ENCODE data around the gene DCAF10.
"Not testable (repeated sequence)": the region's sequence is repeated elsewhere in the genome, so short reads cannot be mapped to it uniquely, and the experiment has no call there.

DCAF10 gene

DNA sequence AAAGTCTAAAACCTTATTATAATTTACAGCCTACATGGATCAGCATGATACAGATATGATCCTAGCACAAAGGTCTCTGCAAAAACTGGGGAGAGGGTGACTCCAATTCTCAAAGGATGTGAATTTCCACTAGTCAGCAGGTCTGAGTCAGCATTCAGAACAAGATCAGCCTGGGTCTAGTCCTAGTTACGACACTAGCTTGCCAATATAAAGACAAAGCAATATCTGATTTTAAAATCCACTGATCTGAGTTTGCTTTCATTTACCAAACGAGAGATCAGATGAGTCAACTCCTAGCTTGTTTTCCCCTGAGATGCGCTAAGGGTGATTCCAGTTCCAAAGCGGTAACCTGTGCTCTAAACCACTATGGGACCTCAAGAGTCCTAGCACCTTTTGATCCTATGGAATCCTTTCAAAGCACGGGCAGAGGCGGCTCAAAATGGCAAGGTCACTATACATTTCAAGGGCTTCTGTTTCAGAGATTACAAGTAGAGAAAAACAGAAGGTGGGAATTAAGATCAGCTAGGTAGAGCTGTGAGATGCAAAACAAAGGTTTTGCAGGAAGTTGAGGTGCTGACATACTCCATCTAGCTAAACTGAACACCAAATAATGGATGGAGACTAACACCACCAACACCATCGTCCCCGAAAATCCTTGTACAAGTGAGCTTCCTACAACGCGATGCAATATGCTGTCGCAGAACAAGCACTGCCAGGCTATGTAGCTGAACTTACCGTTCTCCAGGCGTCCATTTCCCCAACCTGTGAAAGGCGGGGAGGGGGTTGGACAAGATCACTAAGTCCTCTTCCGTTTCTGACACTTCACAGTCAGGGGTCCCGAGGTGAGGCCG is 102.4 kb downstream of the DCAF10 start:
- H3K27ac ChIP-seq (ENCODE audit: low read depth, low read length), result peak overlapping the region; percentile 65
- peaks cover 10% of the 10 kb centered on the region for H3K36me3 ChIP-seq (ENCODE audit: control insufficient read depth, insufficient read depth, low read length)
- H3K9ac ChIP-seq (ENCODE audit: low read depth, low read length), result peak overlapping the region; percentile 33; the same call in 1 of the 2 replicates
- peaks cover 6% of the 10 kb centered on the region; the same call in 1 of the 2 replicates for H3K4me1 ChIP-seq (ENCODE audit: control insufficient read depth, insufficient read depth, low read length)
- H3K27me3 ChIP-seq (ENCODE audit: control insufficient read depth, insufficient read depth, low read length), result no peaks in the 10 kb centered on the region
- H3K9me3 ChIP-seq (ENCODE audit: control insufficient read depth, insufficient read depth, low read length), result no peaks in the 10 kb centered on the region
- peak overlapping the region; percentile 80 for H3K4me3 ChIP-seq (ENCODE audit: low read depth, low read length)

DNA sequence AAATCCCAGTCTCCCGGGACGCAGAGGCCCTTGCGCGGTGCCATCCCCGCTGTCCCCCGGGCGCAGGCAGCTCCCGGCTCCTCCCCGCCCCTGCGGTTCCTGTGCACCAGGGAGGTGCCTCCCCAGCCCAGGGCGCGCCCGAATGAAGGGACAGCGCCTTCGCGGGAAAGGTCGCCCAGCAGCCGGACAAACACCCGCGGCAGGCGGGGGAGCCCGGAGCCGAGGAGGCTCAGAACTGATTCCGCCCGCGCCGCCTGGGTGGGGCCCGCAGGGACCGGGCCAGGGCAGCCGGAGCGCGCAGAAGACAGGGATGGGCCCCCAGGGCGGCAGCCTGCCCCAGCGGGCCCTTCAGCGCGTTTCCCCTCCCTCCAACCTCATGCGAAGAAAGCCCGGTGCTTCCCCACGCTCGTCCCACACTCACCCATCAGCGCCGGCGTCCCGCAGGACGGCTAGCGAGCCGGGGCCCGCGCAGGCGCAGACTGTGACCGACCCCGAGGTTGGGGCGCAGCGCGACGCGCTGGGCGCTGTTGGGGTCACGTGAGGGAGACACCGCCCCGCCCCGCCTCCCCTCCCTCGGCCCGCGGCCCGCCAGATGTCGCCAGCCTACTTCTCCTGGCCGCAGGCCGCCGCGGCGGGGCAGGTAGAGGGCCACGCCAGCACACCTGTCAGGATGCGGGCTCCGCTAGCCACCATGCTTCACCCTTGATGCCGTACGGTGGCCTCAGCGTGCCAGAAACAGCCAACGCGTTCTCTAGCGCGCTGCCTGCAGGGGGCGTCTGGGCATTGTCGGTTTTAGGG is 103.2 kb downstream of the DCAF10 start, which contains the start of gene SLC25A51:
Gene SLC25A51, minus strand, starts transcription at position 481 of the 798 bp plus-strand sequence. CDS start 15,577 bp downstream, outside the sequence.
- Histone ChIP-seq H3K27ac (ENCODE audit: low read depth, low read length) (peak within 1 kb of the TSS; percentile 65), H3K9ac (ENCODE audit: low read depth, low read length) (peak within 1 kb of the TSS; percentile 59), H3K27me3 (ENCODE audit: control insufficient read depth, insufficient read depth, low read length) (no peaks in the 10 kb centered on the region), H3K36me3 (ENCODE audit: control insufficient read depth, insufficient read depth, low read length) (peaks cover 7% of the 10 kb centered on the region), H3K9me3 (ENCODE audit: control insufficient read depth, insufficient read depth, low read length) (no peaks in the 10 kb centered on the region), H3K4me1 (ENCODE audit: control insufficient read depth, insufficient read depth, low read length) (peaks cover 6% of the 10 kb centered on the region; the same call in 1 of the 2 replicates), H3K4me3 (ENCODE audit: low read depth, low read length) (peak within 1 kb of the TSS; percentile 80)

DNA sequence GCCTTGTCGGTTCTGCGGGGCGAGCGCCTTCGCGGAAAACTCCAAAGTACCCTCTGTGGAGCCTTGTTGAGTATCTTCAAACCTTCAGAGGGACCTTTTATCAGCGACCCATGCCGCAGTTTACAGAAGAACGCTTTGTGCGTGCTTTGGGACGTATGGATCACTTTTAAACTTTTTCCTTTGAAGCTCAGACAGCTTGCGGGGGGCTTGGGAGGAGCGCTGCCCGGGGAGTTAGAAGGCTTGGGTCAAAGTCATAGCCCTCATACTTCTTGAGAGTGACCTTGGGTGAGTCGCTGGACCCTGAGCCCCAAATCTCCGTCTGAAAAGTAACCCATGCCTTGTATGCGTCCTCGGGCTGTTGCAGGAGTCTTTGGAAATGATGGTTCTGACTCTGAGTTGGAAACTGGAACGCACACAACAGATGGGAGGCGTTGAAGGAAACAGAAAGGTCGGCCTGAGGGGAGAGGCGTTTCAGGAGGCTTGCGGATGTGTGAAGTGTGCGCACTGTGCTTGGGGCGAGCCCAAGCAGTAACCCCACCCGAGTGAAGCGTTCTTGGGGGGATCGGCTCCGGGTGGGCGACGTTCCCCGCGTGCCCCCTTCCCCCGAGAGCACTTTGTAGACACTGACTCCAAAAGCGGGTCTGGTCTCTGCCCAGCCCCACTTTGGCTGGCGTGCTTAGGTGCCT is 104.0 kb downstream of the DCAF10 start:
- no peaks in the 10 kb centered on the region for H3K27me3 ChIP-seq (ENCODE audit: control insufficient read depth, insufficient read depth, low read length)
- no peaks in the 10 kb centered on the region for H3K36me3 ChIP-seq (ENCODE audit: control insufficient read depth, insufficient read depth, low read length)
- peak overlapping the region; percentile 80 for H3K4me3 ChIP-seq (ENCODE audit: low read depth, low read length)
- peak overlapping the region; percentile 59 for H3K9ac ChIP-seq (ENCODE audit: low read depth, low read length)
- H3K9me3 ChIP-seq (ENCODE audit: control insufficient read depth, insufficient read depth, low read length), result no peaks in the 10 kb centered on the region
- H3K27ac ChIP-seq (ENCODE audit: low read depth, low read length), result peak overlapping the region; percentile 65
- H3K4me1 ChIP-seq (ENCODE audit: control insufficient read depth, insufficient read depth, low read length), result peaks cover 6% of the 10 kb centered on the region; the same call in 1 of the 2 replicates

DNA sequence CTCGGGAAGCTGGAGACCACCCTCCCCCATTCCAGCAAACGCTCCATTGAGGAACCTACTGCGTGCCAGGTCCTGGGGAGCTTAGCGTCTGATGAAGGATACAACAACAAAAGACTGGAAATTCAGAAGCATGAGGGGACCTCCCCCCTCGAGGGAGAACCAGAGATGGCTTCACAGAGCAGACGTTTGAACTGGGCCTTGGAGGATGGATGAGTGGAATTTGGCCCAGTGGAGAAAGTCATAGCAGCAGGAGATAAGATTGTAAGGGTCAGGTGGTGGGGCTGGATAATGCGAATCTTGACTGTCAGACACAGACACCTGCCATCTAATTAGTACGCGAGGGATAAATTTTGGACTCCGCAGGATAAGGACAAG is 104.5 kb downstream of the DCAF10 start:
- Histone ChIP-seq H3K9me3 (ENCODE audit: control insufficient read depth, insufficient read depth, low read length) (no peaks in the 10 kb centered on the region), H3K4me1 (ENCODE audit: control insufficient read depth, insufficient read depth, low read length) (peaks cover 6% of the 10 kb centered on the region; the same call in 1 of the 2 replicates), H3K4me3 (ENCODE audit: low read depth, low read length) (peak overlapping the region; percentile 80), H3K36me3 (ENCODE audit: control insufficient read depth, insufficient read depth, low read length) (no peaks in the 10 kb centered on the region), H3K27ac (ENCODE audit: low read depth, low read length) (no peak overlapping the region), H3K9ac (ENCODE audit: low read depth, low read length) (no peak overlapping the region), H3K27me3 (ENCODE audit: control insufficient read depth, insufficient read depth, low read length) (no peaks in the 10 kb centered on the region)

DNA sequence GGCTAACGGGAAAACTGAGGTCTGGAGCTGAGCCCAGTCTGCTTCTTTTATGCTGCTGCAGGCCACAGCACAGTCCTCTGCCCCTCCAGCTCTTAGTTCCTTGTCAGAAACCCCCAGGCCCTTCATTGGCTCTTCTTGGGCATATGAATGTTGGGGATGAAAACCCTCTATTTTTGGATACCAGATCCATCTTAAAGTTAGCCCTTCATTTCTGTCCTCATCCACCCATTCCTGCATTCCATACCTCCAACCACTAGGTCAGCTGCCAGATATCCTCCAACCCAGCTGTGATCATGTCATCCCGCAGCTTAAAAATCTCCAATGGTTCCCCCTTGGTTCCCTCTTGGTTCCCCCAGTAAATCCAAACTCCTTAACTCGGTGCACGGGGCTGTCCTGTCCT is 105.2 kb downstream of the DCAF10 start:
- Histone ChIP-seq H3K27ac (ENCODE audit: low read depth, low read length) (no peak overlapping the region), H3K27me3 (ENCODE audit: control insufficient read depth, insufficient read depth, low read length) (no peaks in the 10 kb centered on the region), H3K9me3 (ENCODE audit: control insufficient read depth, insufficient read depth, low read length) (no peaks in the 10 kb centered on the region), H3K36me3 (ENCODE audit: control insufficient read depth, insufficient read depth, low read length) (no peaks in the 10 kb centered on the region), H3K4me1 (ENCODE audit: control insufficient read depth, insufficient read depth, low read length) (peaks cover 6% of the 10 kb centered on the region; the same call in 1 of the 2 replicates), H3K4me3 (ENCODE audit: low read depth, low read length) (no peak overlapping the region), H3K9ac (ENCODE audit: low read depth, low read length) (no peak overlapping the region)

DNA sequence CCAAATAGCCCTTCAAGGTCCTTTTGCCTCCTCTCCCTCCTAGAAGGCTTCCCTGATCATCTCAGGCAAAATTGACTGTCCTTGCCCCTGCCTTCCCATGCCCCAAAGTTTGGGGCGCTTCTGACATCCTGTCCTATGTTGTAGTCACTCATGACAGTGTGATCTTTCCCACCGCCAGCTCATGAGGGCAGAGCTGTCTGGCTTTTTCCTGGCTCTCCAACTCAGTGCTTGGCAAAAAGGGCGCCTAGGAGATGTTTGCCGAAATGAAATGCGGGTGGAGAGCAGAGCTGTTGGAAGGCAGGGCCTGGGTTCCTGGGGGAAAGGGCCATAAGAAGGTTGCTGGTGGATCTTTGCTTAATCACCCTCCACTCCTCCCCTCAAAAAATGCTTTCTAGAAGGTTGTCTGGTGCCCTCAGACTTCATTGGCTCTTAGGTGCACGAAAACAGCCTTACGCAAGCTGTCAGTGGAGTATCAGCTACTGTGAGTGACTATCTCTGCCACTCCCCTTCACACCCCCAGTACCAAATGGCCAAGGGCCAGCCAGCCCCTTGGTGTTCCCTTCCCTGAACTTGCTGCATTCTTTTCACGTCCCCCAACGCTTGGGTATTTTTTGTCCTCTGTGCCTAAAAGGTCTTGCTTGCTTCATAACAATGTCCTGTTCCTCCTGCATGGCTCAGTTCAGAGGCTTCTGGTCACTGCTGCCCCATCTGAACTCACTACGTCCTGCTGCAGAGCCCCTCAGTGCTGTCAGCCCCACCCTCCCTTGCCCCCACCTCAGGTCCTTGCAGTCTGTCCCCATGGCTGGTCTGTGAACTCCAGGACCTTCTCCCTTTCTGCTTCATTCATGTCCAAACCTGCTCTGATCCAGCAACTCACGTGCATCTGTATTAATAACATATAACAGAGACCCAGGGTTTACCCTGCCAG is 106.0 kb downstream of the DCAF10 start:
- Histone ChIP-seq H3K9me3 (ENCODE audit: control insufficient read depth, insufficient read depth, low read length) (no peaks in the 10 kb centered on the region), H3K9ac (ENCODE audit: low read depth, low read length) (no peak overlapping the region), H3K27me3 (ENCODE audit: control insufficient read depth, insufficient read depth, low read length) (no peaks in the 10 kb centered on the region), H3K36me3 (ENCODE audit: control insufficient read depth, insufficient read depth, low read length) (no peaks in the 10 kb centered on the region), H3K4me3 (ENCODE audit: low read depth, low read length) (no peak overlapping the region), H3K27ac (ENCODE audit: low read depth, low read length) (no peak overlapping the region), H3K4me1 (ENCODE audit: control insufficient read depth, insufficient read depth, low read length) (peaks cover 6% of the 10 kb centered on the region; the same call in 1 of the 2 replicates)

DNA sequence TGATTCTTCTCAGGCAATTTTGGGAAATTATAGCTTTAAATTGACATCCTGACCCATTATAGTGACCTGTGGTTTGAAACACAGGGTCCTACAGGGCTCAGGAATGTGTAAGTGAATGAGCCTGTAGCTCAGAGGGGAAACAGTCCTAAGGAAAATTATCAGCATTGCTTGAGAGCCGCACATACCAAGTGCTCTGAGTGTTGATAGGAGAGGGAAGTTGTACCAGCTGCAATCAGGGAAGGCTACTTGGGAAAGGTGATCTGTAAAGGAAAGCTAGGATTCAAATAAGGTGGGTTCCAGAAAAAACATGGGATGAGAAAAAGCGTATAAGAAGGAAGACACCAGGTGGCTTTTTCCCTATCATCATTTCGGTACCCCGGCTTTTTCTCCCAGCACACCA is 107.7 kb downstream of the DCAF10 start:
- no peak overlapping the region for H3K27ac ChIP-seq (ENCODE audit: low read depth, low read length)
- no peaks in the 10 kb centered on the region for H3K9me3 ChIP-seq (ENCODE audit: control insufficient read depth, insufficient read depth, low read length)
- H3K27me3 ChIP-seq (ENCODE audit: control insufficient read depth, insufficient read depth, low read length), result no peaks in the 10 kb centered on the region
- H3K36me3 ChIP-seq (ENCODE audit: control insufficient read depth, insufficient read depth, low read length), result no peaks in the 10 kb centered on the region
- H3K9ac ChIP-seq (ENCODE audit: low read depth, low read length), result no peak overlapping the region
- H3K4me1 ChIP-seq (ENCODE audit: control insufficient read depth, insufficient read depth, low read length), result 0 out of 2 replicates have a peak, but pooled peaks cover 3% of the 10 kb centered on the region
- H3K4me3 ChIP-seq (ENCODE audit: low read depth, low read length), result no peak overlapping the region

DNA sequence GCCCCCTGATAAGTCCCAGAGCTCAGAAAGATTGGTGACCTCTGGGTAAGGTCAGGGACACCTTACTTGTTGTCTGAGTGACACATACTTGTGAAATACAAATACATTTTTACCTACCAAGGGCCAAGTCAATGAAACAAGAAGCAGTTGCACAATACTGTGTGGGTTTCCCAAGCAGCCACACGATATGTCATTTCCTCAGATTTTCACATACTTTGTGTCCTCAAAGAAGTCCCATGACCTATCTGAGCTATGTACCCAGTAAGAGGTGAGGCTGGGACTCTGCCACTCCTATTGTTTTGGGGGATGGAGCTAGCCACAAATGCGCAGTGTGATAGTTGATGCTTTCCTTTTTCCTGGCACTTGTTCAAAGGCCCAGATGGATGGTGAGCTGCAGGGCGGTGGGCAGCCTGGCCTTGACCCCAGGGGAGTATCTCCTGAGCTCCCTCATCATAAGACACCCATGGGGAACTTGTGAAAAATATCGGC is 108.1 kb downstream of the DCAF10 start:
- H3K36me3 ChIP-seq (ENCODE audit: control insufficient read depth, insufficient read depth, low read length), result no peaks in the 10 kb centered on the region
- no peaks in the 10 kb centered on the region for H3K27me3 ChIP-seq (ENCODE audit: control insufficient read depth, insufficient read depth, low read length)
- no peak overlapping the region for H3K27ac ChIP-seq (ENCODE audit: low read depth, low read length)
- H3K4me1 ChIP-seq (ENCODE audit: control insufficient read depth, insufficient read depth, low read length), result 0 out of 2 replicates have a peak, but pooled peaks cover 3% of the 10 kb centered on the region
- no peak overlapping the region for H3K9ac ChIP-seq (ENCODE audit: low read depth, low read length)
- no peaks in the 10 kb centered on the region for H3K9me3 ChIP-seq (ENCODE audit: control insufficient read depth, insufficient read depth, low read length)
- no peak overlapping the region for H3K4me3 ChIP-seq (ENCODE audit: low read depth, low read length)

DNA sequence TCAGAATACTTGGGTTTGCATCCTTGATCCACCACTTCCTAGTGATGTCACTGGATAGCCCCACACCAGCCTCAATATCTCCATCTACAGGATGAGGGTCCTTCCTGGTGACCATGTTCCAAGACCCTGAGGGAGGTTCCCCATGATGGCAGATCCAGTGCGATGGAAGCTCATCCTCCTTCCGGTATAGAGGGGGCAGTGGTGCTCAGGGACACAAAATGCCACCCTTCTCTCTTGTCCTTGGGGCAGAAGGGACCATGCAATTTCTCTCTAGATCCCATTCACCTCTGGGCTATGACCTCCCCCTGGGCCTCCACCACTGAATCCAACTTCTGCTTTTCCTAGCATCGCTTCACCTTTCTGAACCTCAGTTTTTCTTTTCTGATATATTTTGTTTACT is 108.7 kb downstream of the DCAF10 start:
- Histone ChIP-seq H3K9ac (ENCODE audit: low read depth, low read length) (no peak overlapping the region), H3K4me1 (ENCODE audit: control insufficient read depth, insufficient read depth, low read length) (0 out of 2 replicates have a peak, but pooled peaks cover 3% of the 10 kb centered on the region), H3K36me3 (ENCODE audit: control insufficient read depth, insufficient read depth, low read length) (no peaks in the 10 kb centered on the region), H3K27me3 (ENCODE audit: control insufficient read depth, insufficient read depth, low read length) (no peaks in the 10 kb centered on the region), H3K27ac (ENCODE audit: low read depth, low read length) (no peak overlapping the region), H3K9me3 (ENCODE audit: control insufficient read depth, insufficient read depth, low read length) (no peaks in the 10 kb centered on the region), H3K4me3 (ENCODE audit: low read depth, low read length) (no peak overlapping the region)

DNA sequence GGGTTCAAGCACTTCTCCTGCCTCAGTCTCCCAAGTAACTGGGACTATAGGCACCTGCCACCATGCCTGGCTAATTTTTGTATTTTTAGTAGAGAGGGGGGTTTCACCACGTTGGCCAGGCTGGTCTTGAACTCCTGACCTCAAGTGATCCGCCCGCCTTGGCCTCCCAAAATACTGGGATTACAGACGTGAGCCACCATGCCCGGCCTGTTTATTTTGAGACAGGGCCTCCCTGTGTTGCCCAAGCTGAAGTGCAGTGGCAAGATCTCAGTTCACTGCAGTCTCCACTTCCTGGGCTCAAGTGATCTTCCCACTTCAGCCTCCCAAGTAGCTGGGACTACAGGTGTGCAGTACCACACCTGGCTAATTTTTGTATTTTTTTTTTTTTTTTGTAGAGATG is 109.2 kb downstream of the DCAF10 start:
- H3K36me3 ChIP-seq (ENCODE audit: control insufficient read depth, insufficient read depth, low read length), result not testable (repeated sequence)

More for the DNA sequence above, 109.2 kb downstream of the DCAF10 start:
- H3K9ac ChIP-seq (ENCODE audit: low read depth, low read length); H3K4me1 ChIP-seq (ENCODE audit: control insufficient read depth, insufficient read depth, low read length); H3K27me3 ChIP-seq (ENCODE audit: control insufficient read depth, insufficient read depth, low read length); H3K9me3 ChIP-seq (ENCODE audit: control insufficient read depth, insufficient read depth, low read length); H3K4me3 ChIP-seq (ENCODE audit: low read depth, low read length); H3K27ac ChIP-seq (ENCODE audit: low read depth, low read length): not testable (repeated sequence)
